ENCODE data around the gene CD248. TPM values are rescaled to one million over a fixed set of nuclear protein-coding genes. Genes with fewer than 3 reads are reported as not detected.

The CD248 gene
- total RNA-seq, 2 donors from 2014 or later: 0.33 to 0.40 TPM

DNA sequence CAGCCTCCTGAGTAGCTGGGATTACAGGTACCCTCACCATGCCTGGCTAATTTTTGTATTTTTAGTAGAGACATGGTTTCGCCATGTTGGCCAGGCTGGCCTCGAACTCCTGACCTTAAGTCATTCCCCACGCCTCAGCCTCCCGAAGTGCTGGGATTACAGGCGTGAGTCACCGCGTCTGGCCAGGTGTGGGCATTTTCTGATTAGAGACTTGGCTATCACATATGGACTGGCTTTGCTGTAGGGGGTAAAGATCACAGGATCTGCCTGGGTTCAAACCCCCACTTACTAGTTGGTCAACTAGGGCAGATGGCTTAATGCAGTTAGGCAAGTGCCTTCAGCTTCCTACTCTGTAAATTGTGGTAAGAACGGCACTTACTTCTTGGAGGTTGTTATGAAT lies 6.5 kb downstream of the CD248 start:
- Mint-ChIP-seq H3K4me3 (no peak overlapping the region), H3K4me1 (peaks cover 5% of the 10 kb centered on the region), H3K36me3 (ENCODE audit: low read depth) (no peaks in the 10 kb centered on the region), H3K9me3 (no peaks in the 10 kb centered on the region), H3K27ac (no peak overlapping the region), H3K27me3 (ENCODE audit: insufficient read depth) (peaks cover 28% of the 10 kb centered on the region)
- Histone ChIP-seq H3K4me1 (ENCODE audit: control insufficient read depth, insufficient read depth, low read length) (peaks cover 3% of the 10 kb centered on the region), H3K4me3 (ENCODE audit: low read length) (no peak overlapping the region), H3K9me3 (ENCODE audit: control insufficient read depth, low read length) (no peaks in the 10 kb centered on the region), H3K27ac (ENCODE audit: low read depth, low read length) (no peak overlapping the region), H3K27me3 (ENCODE audit: control insufficient read depth, insufficient read depth, low read length, poor library complexity, severe bottlenecking) (no peaks in the 10 kb centered on the region), H3K9ac (ENCODE audit: extremely low read depth, low read length, poor library complexity, severe bottlenecking) (no peak overlapping the region), H3K36me3 (ENCODE audit: control insufficient read depth, insufficient read depth, low read length) (no peaks in the 10 kb centered on the region)
- TF ChIP-seq, protein P1, sequence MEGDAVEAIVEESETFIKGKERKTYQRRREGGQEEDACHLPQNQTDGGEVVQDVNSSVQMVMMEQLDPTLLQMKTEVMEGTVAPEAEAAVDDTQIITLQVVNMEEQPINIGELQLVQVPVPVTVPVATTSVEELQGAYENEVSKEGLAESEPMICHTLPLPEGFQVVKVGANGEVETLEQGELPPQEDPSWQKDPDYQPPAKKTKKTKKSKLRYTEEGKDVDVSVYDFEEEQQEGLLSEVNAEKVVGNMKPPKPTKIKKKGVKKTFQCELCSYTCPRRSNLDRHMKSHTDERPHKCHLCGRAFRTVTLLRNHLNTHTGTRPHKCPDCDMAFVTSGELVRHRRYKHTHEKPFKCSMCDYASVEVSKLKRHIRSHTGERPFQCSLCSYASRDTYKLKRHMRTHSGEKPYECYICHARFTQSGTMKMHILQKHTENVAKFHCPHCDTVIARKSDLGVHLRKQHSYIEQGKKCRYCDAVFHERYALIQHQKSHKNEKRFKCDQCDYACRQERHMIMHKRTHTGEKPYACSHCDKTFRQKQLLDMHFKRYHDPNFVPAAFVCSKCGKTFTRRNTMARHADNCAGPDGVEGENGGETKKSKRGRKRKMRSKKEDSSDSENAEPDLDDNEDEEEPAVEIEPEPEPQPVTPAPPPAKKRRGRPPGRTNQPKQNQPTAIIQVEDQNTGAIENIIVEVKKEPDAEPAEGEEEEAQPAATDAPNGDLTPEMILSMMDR (conservative IDR thresholded peaks at IDR 0.05): no peak
- 92 to 94% methylated on average over 7 to 8 of the region's 8 CpGs for WGBS, 2 experiments (ENCODE audit: insufficient coverage in 1 of 2, insufficient read length in 1 of 2)
- DNase-seq: peak; percentile 39

DNA sequence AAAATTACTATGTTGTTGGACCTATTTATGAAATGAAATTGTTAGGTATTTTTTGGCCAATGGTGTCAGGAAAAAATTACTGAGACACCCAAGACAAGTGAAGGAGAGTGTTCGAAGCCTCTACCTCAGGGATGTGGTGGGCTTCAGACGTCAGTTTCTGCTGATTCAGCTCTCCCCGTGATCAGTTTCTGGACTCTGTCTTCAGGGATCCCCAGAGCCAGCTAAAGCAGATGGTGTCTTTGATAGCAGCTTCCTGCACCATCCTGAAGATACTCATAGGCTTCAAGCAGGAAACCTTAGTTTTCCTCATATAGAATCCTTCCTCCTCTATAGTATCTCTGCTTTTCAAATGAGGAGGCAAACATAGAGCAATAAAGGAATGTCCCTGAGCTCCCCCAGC lies 7.4 kb downstream of the CD248 start:
- Histone ChIP-seq H3K27me3 (ENCODE audit: control insufficient read depth, insufficient read depth, low read length, poor library complexity, severe bottlenecking) (no peaks in the 10 kb centered on the region), H3K4me1 (ENCODE audit: control insufficient read depth, insufficient read depth, low read length) (peaks cover 3% of the 10 kb centered on the region), H3K36me3 (ENCODE audit: control insufficient read depth, insufficient read depth, low read length) (no peaks in the 10 kb centered on the region), H3K4me3 (ENCODE audit: low read length) (no peak overlapping the region), H3K9ac (ENCODE audit: extremely low read depth, low read length, poor library complexity, severe bottlenecking) (no peak overlapping the region), H3K9me3 (ENCODE audit: control insufficient read depth, low read length) (no peaks in the 10 kb centered on the region), H3K27ac (ENCODE audit: low read depth, low read length) (no peak overlapping the region)
- 90 to 93% methylated on average over 3 of the region's 3 CpGs for WGBS, 2 experiments (ENCODE audit: insufficient coverage in 1 of 2, insufficient read length in 1 of 2)
- Mint-ChIP-seq H3K27ac (no peak overlapping the region), H3K36me3 (ENCODE audit: low read depth) (no peaks in the 10 kb centered on the region), H3K4me3 (no peak overlapping the region), H3K4me1 (peaks cover 5% of the 10 kb centered on the region), H3K9me3 (no peaks in the 10 kb centered on the region), H3K27me3 (ENCODE audit: insufficient read depth) (peaks cover 25% of the 10 kb centered on the region)
- DNase-seq: no peak
- TF ChIP-seq, protein P1 (conservative IDR thresholded peaks at IDR 0.05): no peak

DNA sequence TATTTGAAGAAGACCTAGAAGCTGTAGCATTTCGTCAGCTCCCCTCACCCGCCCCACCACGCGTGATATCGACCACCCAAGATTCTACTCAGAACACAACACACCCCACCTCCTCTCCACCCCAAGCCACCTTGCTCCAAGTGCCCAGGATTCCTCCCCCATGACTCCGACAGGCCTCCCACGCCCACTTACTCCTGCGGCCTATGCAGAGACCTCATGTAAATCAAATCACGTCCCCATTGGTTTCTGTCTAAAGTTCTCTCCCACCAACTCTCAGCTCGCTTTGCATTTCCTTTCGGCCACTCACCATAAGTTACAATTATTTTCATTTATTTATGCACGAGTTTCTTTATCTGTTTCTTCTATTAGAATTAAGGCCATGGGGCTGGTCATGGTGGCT lies 14.2 kb downstream of the CD248 start:
- Histone ChIP-seq H3K27ac (ENCODE audit: low read depth, low read length) (no peak overlapping the region), H3K4me1 (ENCODE audit: control insufficient read depth, insufficient read depth, low read length) (no peaks in the 10 kb centered on the region), H3K9me3 (ENCODE audit: control insufficient read depth, low read length) (no peaks in the 10 kb centered on the region), H3K36me3 (ENCODE audit: control insufficient read depth, insufficient read depth, low read length) (no peaks in the 10 kb centered on the region), H3K9ac (ENCODE audit: extremely low read depth, low read length, poor library complexity, severe bottlenecking) (no peak overlapping the region), H3K27me3 (ENCODE audit: control insufficient read depth, insufficient read depth, low read length, poor library complexity, severe bottlenecking) (no peaks in the 10 kb centered on the region), H3K4me3 (ENCODE audit: low read length) (no peak overlapping the region)
- Mint-ChIP-seq H3K27ac (no peak overlapping the region), H3K27me3 (ENCODE audit: insufficient read depth) (peaks cover 19% of the 10 kb centered on the region), H3K4me3 (no peak overlapping the region), H3K9me3 (no peaks in the 10 kb centered on the region), H3K4me1 (peaks cover under 1% of the 10 kb centered on the region), H3K36me3 (ENCODE audit: low read depth) (no peaks in the 10 kb centered on the region)
- WGBS, 2 experiments (ENCODE audit: insufficient coverage in 1 of 2, insufficient read length in 1 of 2): 84 to 96% methylated on average over 12 of the region's 12 CpGs
- TF ChIP-seq, protein P1 (conservative IDR thresholded peaks at IDR 0.05): no peak
- DNase-seq: peak; percentile 48

Data from endodermal cell (in vitro differentiated cells).